H1 (cell line): ENCODE measurements around the gene RFNG.

Experiments
- CTCF ChIP-seq, 3 experiments: IDR thresholded peaks; 1 replicate in 2 of 3; 2 replicates in 1 of 3; pipeline versions ENCODE4 v1.5.1 to v1.6.1; 2011; ENCODE audit warnings: low read length in 3 of 3, mild to moderate bottlenecking in 3 of 3, inconsistent platforms in 2 of 3, low read depth in 1 of 3, moderate library complexity in 1 of 3; ENCODE audit not compliant: insufficient read depth in 1 of 3; ENCODE audit errors: control extremely low read depth in 1 of 3
- NRF1 ChIP-seq: IDR thresholded peaks from 2 replicates; pipeline ENCODE4 v1.6.1; 2011; ENCODE audit warnings: mild to moderate bottlenecking, low read depth, low read length, improper control_type of control experiment
- ZNF274 ChIP-seq: IDR thresholded peaks from 2 replicates; pipeline ENCODE4 v1.7.0; 2012; ENCODE audit warnings: low read length, borderline replicate concordance; ENCODE audit errors: extremely low read depth

DNA sequence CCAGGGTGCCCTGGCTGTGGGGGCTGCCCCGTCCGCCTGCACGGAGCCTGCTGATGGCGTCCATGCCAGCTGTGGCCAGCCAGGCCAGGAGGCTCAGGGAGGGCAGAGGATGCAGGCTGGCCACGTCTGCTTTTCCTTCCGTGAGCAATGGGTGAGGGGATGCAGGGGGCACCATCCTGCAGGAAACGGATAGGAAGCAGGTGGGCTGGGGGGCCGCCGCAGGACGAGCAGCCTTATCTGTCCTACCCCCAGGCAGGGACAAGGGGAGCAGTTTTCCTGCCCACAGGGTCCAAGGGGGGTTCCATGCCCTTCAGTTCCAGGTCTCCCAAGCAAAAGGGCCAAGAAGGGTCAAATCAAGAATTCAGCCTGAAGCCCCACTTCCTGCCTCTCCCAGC is 7.2 kb upstream of the RFNG start:
- TF ChIP-seq ZNF274 (no peak), CTCF (IDR thresholded peaks at IDR 0.05; ENCODE audit: control extremely low read depth in 1 of 3, insufficient read depth in 1 of 3, low read depth in 1 of 3, low read length in 3 of 3) (no peak), NRF1 (no peak)
